H9 (cell line): ENCODE results near the gene ALG1L2. TPM values are rescaled to one million over a fixed set of nuclear protein-coding genes. Genes with fewer than 3 reads are reported as not detected.

Experiments
- DNase-seq: peaks from one replicate; pipeline ENCODE4 v3.0.0-alpha.2; 2017
- H2AFZ ChIP-seq: one replicate; pipeline ENCODE4 v1.6.1; 2013; ENCODE audit warnings: mild to moderate bottlenecking, low read length, control low read depth, moderate library complexity
- H2AK5ac ChIP-seq: 2 replicates; pipeline ENCODE4 v1.6.1; 2013; ENCODE audit warnings: low read length, control low read depth, mixed read lengths; ENCODE audit not compliant: insufficient read length
- H2BK120ac ChIP-seq: one replicate; pipeline ENCODE4 v1.6.1; 2013; ENCODE audit warnings: low read depth, mild to moderate bottlenecking, low read length, control low read depth, inconsistent platforms; ENCODE audit not compliant: poor library complexity, severe bottlenecking
- H2BK12ac ChIP-seq: 2 replicates; pipeline ENCODE4 v1.6.1; 2013; ENCODE audit warnings: low read length, control low read depth, mixed read lengths, low read depth; ENCODE audit not compliant: insufficient read length
- H2BK15ac ChIP-seq: 2 replicates; pipeline ENCODE4 v1.6.1; 2013; ENCODE audit warnings: low read depth, low read length, control low read depth
- H2BK20ac ChIP-seq: one replicate; pipeline ENCODE4 v1.6.1; 2013; ENCODE audit warnings: low read depth, mild to moderate bottlenecking, low read length, control low read depth, inconsistent platforms; ENCODE audit not compliant: poor library complexity, severe bottlenecking
- H2BK5ac ChIP-seq: 2 replicates; pipeline ENCODE4 v1.6.1; 2013; ENCODE audit warnings: low read length, control low read depth, mixed read lengths; ENCODE audit not compliant: insufficient read length
- H3K14ac ChIP-seq: 2 replicates; pipeline ENCODE4 v1.6.1; 2013; ENCODE audit warnings: low read length, control low read depth; ENCODE audit not compliant: insufficient read depth
- H3K18ac ChIP-seq: 2 replicates; pipeline ENCODE4 v1.6.1; 2013; ENCODE audit warnings: low read depth, mild to moderate bottlenecking, mixed read lengths, low read length, control low read depth; ENCODE audit not compliant: insufficient read length
- H3K23ac ChIP-seq: 2 replicates; pipeline ENCODE4 v1.6.1; 2013; ENCODE audit warnings: low read length, control low read depth, mixed read lengths, low read depth; ENCODE audit not compliant: insufficient read length
- H3K23me2 ChIP-seq: 2 replicates; pipeline ENCODE4 v1.6.1; 2013; ENCODE audit warnings: low read depth, mild to moderate bottlenecking, mixed read lengths, low read length, control low read depth; ENCODE audit not compliant: insufficient read length, poor library complexity, severe bottlenecking
- H3K27ac ChIP-seq: 2 replicates; pipeline ENCODE4 v1.5.1; 2013; ENCODE audit warnings: low read length, control low read depth, mixed read lengths, low read depth; ENCODE audit not compliant: insufficient read length
- H3K27me3 ChIP-seq: 2 replicates; pipeline ENCODE4 v1.6.1; 2013; ENCODE audit warnings: low read length, control low read depth, inconsistent platforms; ENCODE audit not compliant: insufficient read depth
- H3K4ac ChIP-seq: 2 replicates; pipeline ENCODE4 v1.6.1; 2013; ENCODE audit warnings: low read depth, mild to moderate bottlenecking, control low read depth, inconsistent platforms, low read length, moderate library complexity
- H3K4me1 ChIP-seq: 2 replicates; pipeline ENCODE4 v1.6.1; 2013; ENCODE audit warnings: low read length, control low read depth, inconsistent platforms; ENCODE audit not compliant: insufficient read depth
- H3K4me2 ChIP-seq: 2 replicates; pipeline ENCODE4 v1.6.1; 2013; ENCODE audit warnings: low read length, control low read depth, mixed read lengths; ENCODE audit not compliant: insufficient read length, insufficient read depth
- H3K56ac ChIP-seq: 2 replicates; pipeline ENCODE4 v1.6.1; 2013; ENCODE audit warnings: low read depth, mild to moderate bottlenecking, mixed read lengths, low read length, control low read depth; ENCODE audit not compliant: insufficient read length
- H3K79me1 ChIP-seq: 2 replicates; pipeline ENCODE4 v1.6.1; 2013; ENCODE audit warnings: low read depth, mild to moderate bottlenecking, moderate library complexity, low read length, control low read depth, inconsistent platforms; ENCODE audit not compliant: insufficient read depth, poor library complexity, severe bottlenecking
- H3K79me2 ChIP-seq: 2 replicates; pipeline ENCODE4 v1.6.1; 2013; ENCODE audit warnings: low read length, control low read depth, inconsistent platforms; ENCODE audit not compliant: insufficient read depth
- H3K9ac ChIP-seq: 2 replicates; pipeline ENCODE4 v1.6.1; 2013; ENCODE audit warnings: low read length, control low read depth, mixed read lengths; ENCODE audit not compliant: insufficient read length; ENCODE audit errors: extremely low read depth
- H3K9me3 ChIP-seq: one replicate; pipeline ENCODE4 v1.6.1; 2013; ENCODE audit warnings: low read depth, low read length, inconsistent platforms; ENCODE audit not compliant: control insufficient read depth
- H3T11ph ChIP-seq: one replicate; pipeline ENCODE4 v1.6.1; 2013; ENCODE audit warnings: mild to moderate bottlenecking, low read length, control low read depth, inconsistent platforms
- H4K20me1 ChIP-seq: one replicate; pipeline ENCODE4 v1.6.1; 2013; ENCODE audit not compliant: control insufficient read depth, insufficient read length, insufficient read depth
- H4K5ac ChIP-seq: 2 replicates; pipeline ENCODE4 v1.6.1; 2013; ENCODE audit warnings: low read depth, mild to moderate bottlenecking, mixed read lengths, low read length, control low read depth; ENCODE audit not compliant: insufficient read length
- H4K8ac ChIP-seq: replicated peaks from 2 replicates; pipeline ENCODE4 v1.6.1; 2013; ENCODE audit warnings: low read length, control low read depth, mixed read lengths, low read depth; ENCODE audit not compliant: insufficient read length
- H4K91ac ChIP-seq: 2 replicates; pipeline ENCODE4 v1.6.1; 2013; ENCODE audit warnings: low read depth, mild to moderate bottlenecking, moderate library complexity, mixed read lengths, low read length, control low read depth; ENCODE audit not compliant: insufficient read length
- H3K27ac Mint-ChIP-seq, 3 experiments: 2 replicates in 2 of 3; 3 replicates in 1 of 3; pipeline ENCODE4 v1.8.0; 2020 to 2021; ENCODE audit warnings: mixed read lengths in 3 of 3, mild to moderate bottlenecking in 1 of 3, moderate library complexity in 1 of 3
- H3K27me3 Mint-ChIP-seq: 2 replicates; pipeline ENCODE4 v1.8.0; 2021; ENCODE audit warnings: low read depth, mild to moderate bottlenecking, moderate library complexity, mixed read lengths
- H3K36me3 Mint-ChIP-seq, 3 experiments: 2 replicates in 2 of 3; 3 replicates in 1 of 3; pipeline ENCODE4 v1.8.0; 2020 to 2021; ENCODE audit warnings: low read depth in 3 of 3, mixed read lengths in 3 of 3; ENCODE audit not compliant: insufficient read depth in 1 of 3
- H3K4me1 Mint-ChIP-seq, 2 experiments: 2 replicates each; pipeline ENCODE4 v1.8.0; 2020; ENCODE audit warnings: mixed read lengths in 2 of 2
- H3K4me3 Mint-ChIP-seq, 2 experiments: 2 replicates in 1 of 2; 3 replicates in 1 of 2; pipeline ENCODE4 v1.8.0; 2020 to 2021; ENCODE audit warnings: mild to moderate bottlenecking in 2 of 2, mixed read lengths in 2 of 2, moderate library complexity in 1 of 2
- H3K9me3 Mint-ChIP-seq, 2 experiments: 2 replicates in 1 of 2; 3 replicates in 1 of 2; pipeline ENCODE4 v1.8.0; 2020; ENCODE audit warnings: mild to moderate bottlenecking in 2 of 2, mixed read lengths in 2 of 2, moderate library complexity in 1 of 2
- WGBS: extraction: QIAGEN DNeasy Blood & Tissue Kit; methylation state at CpG from one replicate; pipeline ENCODE4 v1.1.7; 2013; ENCODE audit warnings: missing lambda C conversion rate, low lambda C conversion rate, mixed read lengths; ENCODE audit not compliant: insufficient read length; ENCODE audit errors: extremely low coverage; 5-methylcytosine and 5-hydroxymethylcytosine counted together
- total RNA-seq: library from RNA; stranded (reverse); gene quantifications from 2 replicates; pipeline ENCODE4 v1.2.1, GENCODE V29; 2021
- TF ChIP-seq, protein P1 (sequence below): fragments of 200-600 bp; sonication (generic); conservative IDR thresholded peaks from 3 replicates; pipeline ENCODE4 v1.8.0; 2021; ENCODE audit warnings: antibody characterized with exemption, mild to moderate bottlenecking

The ALG1L2 gene
- total RNA-seq, 1 experiment from 2014 or later, result 1.2 TPM

DNA sequence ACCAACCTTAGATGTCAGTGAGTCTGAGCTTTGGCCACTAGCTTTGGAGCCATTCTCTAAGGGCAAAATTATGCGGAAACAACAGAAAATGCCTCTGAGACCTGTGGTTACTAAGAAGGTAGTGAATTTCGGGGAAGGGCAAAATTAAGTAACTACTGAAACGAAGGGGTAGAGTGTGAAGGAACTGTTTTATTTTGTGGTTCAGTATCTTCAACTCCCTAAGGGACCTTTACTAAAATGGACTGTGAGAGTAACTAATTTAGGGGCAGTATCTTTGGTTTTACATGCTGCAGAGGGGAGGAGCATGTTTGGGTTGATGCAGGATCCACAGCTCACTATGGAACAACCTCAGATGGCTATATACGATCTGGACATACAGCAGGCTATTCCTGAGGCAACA is 8.0 kb upstream of the ALG1L2 start:
- Histone ChIP-seq H3K9me3 (no peaks in the 10 kb centered on the region), H3K4me1 (no peaks in the 10 kb centered on the region), H2AK5ac (no peak overlapping the region), H2BK120ac (no peak overlapping the region), H3K18ac (no peak overlapping the region), H2AFZ (no peak overlapping the region), H4K20me1 (no peaks in the 10 kb centered on the region), H2BK15ac (no peak overlapping the region), H3K27ac (no peak overlapping the region), H2BK5ac (no peak overlapping the region), H3K4ac (no peak overlapping the region), H3K9ac (no peak overlapping the region), H3T11ph (no peak overlapping the region), H3K23ac (no peak overlapping the region), H4K8ac (no peak overlapping the region), H4K5ac (no peak overlapping the region), H3K79me2 (no peaks in the 10 kb centered on the region), H2BK20ac (no peak overlapping the region), H3K27me3 (no peaks in the 10 kb centered on the region), H3K79me1 (no peaks in the 10 kb centered on the region), H3K56ac (no peak overlapping the region), H3K14ac (no peak overlapping the region), H2BK12ac (no peak overlapping the region), H4K91ac (no peak overlapping the region), H3K23me2 (no peaks in the 10 kb centered on the region), H3K4me2 (no peak overlapping the region)
- no CpG with 5 or more reads among the region's 4 CpGs for WGBS
- no peak for DNase-seq
- TF ChIP-seq, protein P1, sequence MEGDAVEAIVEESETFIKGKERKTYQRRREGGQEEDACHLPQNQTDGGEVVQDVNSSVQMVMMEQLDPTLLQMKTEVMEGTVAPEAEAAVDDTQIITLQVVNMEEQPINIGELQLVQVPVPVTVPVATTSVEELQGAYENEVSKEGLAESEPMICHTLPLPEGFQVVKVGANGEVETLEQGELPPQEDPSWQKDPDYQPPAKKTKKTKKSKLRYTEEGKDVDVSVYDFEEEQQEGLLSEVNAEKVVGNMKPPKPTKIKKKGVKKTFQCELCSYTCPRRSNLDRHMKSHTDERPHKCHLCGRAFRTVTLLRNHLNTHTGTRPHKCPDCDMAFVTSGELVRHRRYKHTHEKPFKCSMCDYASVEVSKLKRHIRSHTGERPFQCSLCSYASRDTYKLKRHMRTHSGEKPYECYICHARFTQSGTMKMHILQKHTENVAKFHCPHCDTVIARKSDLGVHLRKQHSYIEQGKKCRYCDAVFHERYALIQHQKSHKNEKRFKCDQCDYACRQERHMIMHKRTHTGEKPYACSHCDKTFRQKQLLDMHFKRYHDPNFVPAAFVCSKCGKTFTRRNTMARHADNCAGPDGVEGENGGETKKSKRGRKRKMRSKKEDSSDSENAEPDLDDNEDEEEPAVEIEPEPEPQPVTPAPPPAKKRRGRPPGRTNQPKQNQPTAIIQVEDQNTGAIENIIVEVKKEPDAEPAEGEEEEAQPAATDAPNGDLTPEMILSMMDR, result no peak
- Mint-ChIP-seq H3K27me3 (peaks cover 6% of the 10 kb centered on the region), H3K9me3 (peaks cover 0 to 1% of the 10 kb centered on the region in 2 experiments; a peak in 3 of 5 replicates), H3K27ac (no peak overlapping the region), H3K4me3 (no peak overlapping the region), H3K36me3 (no peaks in the 10 kb centered on the region; a peak in 2 of 7 replicates), H3K4me1 (no peaks in the 10 kb centered on the region)
